Heart right ventricle (tissue), 16 donors: ENCODE measurements around the gene GSK3A. TPM values are rescaled to one million over a fixed set of nuclear protein-coding genes. Genes with fewer than 3 reads are reported as not detected.

ENCODE experiments used
- ATAC-seq, 8 donors: fragments of 200-7000 bp; cut with Tn5 transposase; one replicate each; pipeline ENCODE4 v1.9.1; 2020; ENCODE audit warnings: mild to moderate bottlenecking in 8 of 8, moderate library complexity in 8 of 8, moderate number of reproducible peaks in 1 of 8
- DNase-seq, 2 donors: peaks; one replicate each; pipeline ENCODE4 v3.0.0-alpha.2; 2020
- H3K27ac ChIP-seq, 10 donors: fragments of 200-600 bp; sonication (generic) in 2 of 10; one replicate each; pipeline versions ENCODE4 v1.5.0 to v1.8.0; 2020 to 2022; ENCODE audit warnings: mild to moderate bottlenecking in 3 of 10
- H3K27me3 ChIP-seq, 7 donors: fragments of 200-600 bp; one replicate each; pipeline ENCODE4 v1.8.0; 2021 to 2022; ENCODE audit warnings: mild to moderate bottlenecking in 2 of 7
- H3K36me3 ChIP-seq, 9 donors: fragments of 200-600 bp; sonication (generic) in 1 of 9; one replicate each; pipeline versions ENCODE4 v1.5.0 to v1.8.0; 2020 to 2022; ENCODE audit warnings: mild to moderate bottlenecking in 2 of 9
- H3K4me1 ChIP-seq, 9 donors: fragments of 200-600 bp; sonication (generic) in 1 of 9; one replicate each; pipeline versions ENCODE4 v1.5.0 to v1.8.0; 2020 to 2022; ENCODE audit warnings: mild to moderate bottlenecking in 4 of 9
- H3K4me3 ChIP-seq, 10 donors: fragments of 200-600 bp; sonication (generic) in 2 of 10; one replicate each; pipeline versions ENCODE4 v1.5.0 to v1.8.0; 2020 to 2022; ENCODE audit warnings: mild to moderate bottlenecking in 7 of 10, moderate library complexity in 2 of 10
- H3K9me3 ChIP-seq, 11 donors: fragments of 200-600 bp in 10 of 11; sonication (generic) in 2 of 11; one replicate each; pipeline versions ENCODE4 v1.5.0 to v1.8.0; 2013 to 2022; ENCODE audit warnings: mild to moderate bottlenecking in 2 of 11, control low read depth in 1 of 11, moderate library complexity in 1 of 11
- WGBS, 2 donors: extraction: QIAGEN DNeasy Blood & Tissue Kit; methylation state at CpG; one replicate each; pipeline ENCODE4 v1.1.7; 2013; ENCODE audit warnings: inconsistent platforms in 1 of 2; 5-methylcytosine and 5-hydroxymethylcytosine counted together
- intact Hi-C, 10 donors: fragments of 100-400 bp; cut with DNase I; formaldehyde crosslinking; loops; one replicate each; pipeline versions ENCODE4 v1.11.1 to v1.14.2; 2022
- polyA plus RNA-seq, 2 donors: library from polyadenylated mRNA; stranded (reverse); fragments of 200-250 nt; gene quantifications; one replicate each; pipeline ENCODE4 v1.2.3, GENCODE V29; 2013
- total RNA-seq, 10 donors: library from RNA; stranded (reverse); fragmentation: NEBNext Ultra II Directional in 3 of 10; extraction: Animal tissue kit (Norgen Biotek cat#: 25700) in 3 of 10; gene quantifications; one replicate each; pipeline versions ENCODE4 v1.2.1 to v1.2.4, GENCODE V29; 2021 to 2023
- TF ChIP-seq, protein P1 (sequence below), 9 donors: fragments of 200-600 bp; sonication (generic) in 2 of 9; IDR thresholded peaks; one replicate each; pipeline versions ENCODE4 v1.5.0 to v1.8.0; 2021 to 2022; ENCODE audit warnings: antibody characterized with exemption in 9 of 9, mild to moderate bottlenecking in 5 of 9, moderate library complexity in 1 of 9
- donor health status: Arrhythmogenic right ventricular cardiomyopathy.
- donor health status: ischemic (EF 13 %, LVEDD 7.1; RV severe dilation, severe dysfunction).
- donor health status: healthy with polysubstance abuse.
- donor health status: DM: no; HTN: yes; CAD: no.
- donor health status: DM: no; HTN: no; CAD: no.
- donor health status: ischemic (EF 25% LVEDD 6.9; RV normal size, moderate dysfunction).
- donor health status: ischemic (EF 25% LVEDD 5.7; RV mildly dilated, moderate dysfunction).
- donor health status: healthy.
- donor health status: DM: yes; HTN: yes; CAD: no.
- donor health status: Ischemic cardiomyopathy.
- donor health status: ischemic (EF 35%, LVEDD 5.7; RV mildly dilated, moderate dysfunction).
- donor health status: nonischemic (EF 11% LVEDD 7.7; RV severe dilation, severe dysfunction).
- donor health status: DM: yes; HTN: yes; CAD: no.
- donor health status: PGD.
- donor health status: ischemic (EF 29% LVEDD 5.4; RV normal size, mild dysfunction).
- donor health status: nonischemic (EF 23%, LVEDD 6.1; RV moderate dilation, normal function).

Gene GSK3A
- total and polyA plus RNA-seq, 12 donors = 31.2 to 51.0 (median 36.4) TPM

DNA sequence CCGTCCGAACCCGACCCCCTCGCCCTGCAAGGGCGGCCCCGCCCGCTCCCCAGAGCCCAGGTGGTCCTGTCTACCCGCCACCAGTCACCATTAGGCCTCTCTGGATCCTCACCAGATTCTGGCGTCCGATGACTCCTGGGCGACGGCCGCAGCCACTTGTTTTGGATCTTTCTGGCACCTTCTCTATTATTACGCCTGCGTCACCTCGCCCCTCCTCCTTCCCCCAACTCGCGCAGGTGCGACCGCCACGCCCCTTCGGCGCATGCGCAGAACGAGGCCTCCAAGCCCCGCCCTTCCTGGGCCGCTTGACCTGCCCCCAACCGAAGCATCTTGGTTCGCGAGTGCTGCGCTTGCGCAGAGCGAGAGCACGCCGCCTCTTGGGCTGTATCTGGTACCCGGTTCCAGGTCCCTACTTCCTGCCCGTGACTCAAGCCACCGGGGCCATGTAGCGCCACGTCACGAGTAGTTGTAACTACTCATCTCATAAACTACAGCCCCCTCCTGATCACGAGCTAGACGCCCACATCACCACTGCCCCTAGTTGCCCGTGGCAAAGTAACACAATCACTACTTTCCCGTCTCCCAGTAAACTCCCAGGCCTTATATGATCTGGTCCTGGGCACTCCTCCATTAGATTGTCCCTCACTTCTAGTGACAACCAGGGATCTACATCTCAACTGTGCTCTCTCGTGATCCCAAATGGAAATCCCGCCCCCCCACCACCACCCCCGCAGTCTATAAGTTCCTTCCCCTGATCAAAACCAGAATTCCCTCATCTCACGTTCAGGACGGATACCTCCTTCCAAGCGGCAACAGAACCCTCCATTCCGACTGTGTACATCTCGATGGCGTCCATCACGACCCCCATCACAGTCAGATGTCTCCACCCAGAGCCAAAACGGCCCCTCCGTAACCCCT is 24.6 kb downstream of the GSK3A start, which contains the start of gene DEDD2:
TSS of gene DEDD2 (minus strand) at position 158 of the 918 bp plus-strand sequence. CDS start 670 bp downstream, outside the sequence.
- WGBS, 2 donors = 17 to 18% methylated on average over 57 of the region's 57 CpGs
- peaks cover 4 to 80% (median 40%) of the 10 kb centered on the region in 9 donors for H3K4me1 ChIP-seq
- DNase-seq = peak; percentile 96 to 99

DNA sequence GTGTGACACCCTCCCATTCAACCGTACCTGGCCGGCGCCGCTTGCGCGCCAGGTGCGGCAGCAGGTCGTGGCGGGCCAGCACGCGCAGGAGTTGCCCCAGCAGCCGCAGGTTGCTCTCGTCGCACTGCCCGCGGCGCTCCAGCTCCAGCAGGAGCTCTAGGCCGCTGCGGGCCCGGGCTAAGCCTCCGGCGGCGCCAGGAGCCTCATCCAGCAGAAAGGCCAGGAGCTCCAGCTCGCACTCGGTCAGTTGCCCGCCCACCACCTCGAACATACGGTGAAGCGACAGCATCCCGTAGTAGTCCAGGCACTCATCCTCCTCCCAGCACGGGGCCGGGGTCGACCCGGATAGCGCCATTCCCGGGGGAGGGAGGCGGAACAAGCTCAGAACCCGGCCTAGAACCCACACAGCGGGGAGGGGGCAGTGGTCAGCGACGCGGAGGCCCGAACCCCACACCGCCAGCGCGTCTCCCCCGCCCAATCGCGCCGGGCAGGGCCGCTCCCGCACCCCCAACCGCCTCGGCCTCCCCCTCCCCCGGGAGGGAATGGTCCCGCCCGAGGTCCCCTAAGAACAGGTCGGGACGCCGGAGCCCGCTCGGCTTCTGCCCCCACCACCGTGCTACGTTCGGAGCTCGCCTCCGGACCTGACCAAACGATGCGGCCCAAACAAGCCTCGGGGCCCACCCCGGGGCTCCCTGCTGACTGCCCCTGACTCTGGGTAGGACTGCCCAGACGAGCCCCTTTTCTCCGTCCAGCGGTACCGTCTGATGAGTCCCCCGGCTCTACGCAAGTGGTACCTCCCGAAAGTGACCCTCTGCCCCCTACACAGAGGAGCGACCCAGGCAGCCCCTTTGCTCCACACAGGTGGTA is 25.5 kb downstream of the GSK3A start:
- Histone ChIP-seq H3K9me3 (no peaks in the 10 kb centered on the region), H3K4me1 (peaks cover 4 to 86% (median 40%) of the 10 kb centered on the region in 9 donors), H3K27ac (peak overlapping the region in 9 of 10 donors; percentile 78 to 98 (median 86)), H3K36me3 (peaks cover 0 to 39% (median 20%) of the 10 kb centered on the region in 9 donors), H3K27me3 (no peaks in the 10 kb centered on the region), H3K4me3 (peak overlapping the region; percentile 70 to 97 (median 78))
- intact Hi-C loops = no loop called here
- TF ChIP-seq, protein P1, sequence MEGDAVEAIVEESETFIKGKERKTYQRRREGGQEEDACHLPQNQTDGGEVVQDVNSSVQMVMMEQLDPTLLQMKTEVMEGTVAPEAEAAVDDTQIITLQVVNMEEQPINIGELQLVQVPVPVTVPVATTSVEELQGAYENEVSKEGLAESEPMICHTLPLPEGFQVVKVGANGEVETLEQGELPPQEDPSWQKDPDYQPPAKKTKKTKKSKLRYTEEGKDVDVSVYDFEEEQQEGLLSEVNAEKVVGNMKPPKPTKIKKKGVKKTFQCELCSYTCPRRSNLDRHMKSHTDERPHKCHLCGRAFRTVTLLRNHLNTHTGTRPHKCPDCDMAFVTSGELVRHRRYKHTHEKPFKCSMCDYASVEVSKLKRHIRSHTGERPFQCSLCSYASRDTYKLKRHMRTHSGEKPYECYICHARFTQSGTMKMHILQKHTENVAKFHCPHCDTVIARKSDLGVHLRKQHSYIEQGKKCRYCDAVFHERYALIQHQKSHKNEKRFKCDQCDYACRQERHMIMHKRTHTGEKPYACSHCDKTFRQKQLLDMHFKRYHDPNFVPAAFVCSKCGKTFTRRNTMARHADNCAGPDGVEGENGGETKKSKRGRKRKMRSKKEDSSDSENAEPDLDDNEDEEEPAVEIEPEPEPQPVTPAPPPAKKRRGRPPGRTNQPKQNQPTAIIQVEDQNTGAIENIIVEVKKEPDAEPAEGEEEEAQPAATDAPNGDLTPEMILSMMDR (IDR thresholded peaks at IDR 0.05) = no peak
- ATAC-seq (peak; percentile 7 to 35 (median 21)), DNase-seq (peak; percentile 20 to 48)
- 3% methylated on average over 79 of the region's 79 CpGs for WGBS, 2 donors

More for the DNA sequence above, 24.6 kb downstream of the GSK3A start, which contains the start of gene DEDD2:
- H3K9me3 ChIP-seq = no peaks in the 10 kb centered on the region
- no peaks in the 10 kb centered on the region for H3K27me3 ChIP-seq
- TF ChIP-seq, protein P1 (IDR thresholded peaks at IDR 0.05) = peak in 1 of 9 donors; percentile 10
- ATAC-seq = peak; percentile 82 to 90 (median 86)
- H3K27ac ChIP-seq = peak within 1 kb of the TSS in 9 of 10 donors; percentile 78 to 98 (median 86)
- intact Hi-C loops = no loop called here
- H3K36me3 ChIP-seq = peaks cover 0 to 30% (median 13%) of the 10 kb centered on the region in 9 donors
- H3K4me3 ChIP-seq = peak within 1 kb of the TSS; percentile 70 to 97 (median 78)

GRCh38 chr19:42214810-42215485 is 27.5 kb downstream of the GSK3A start:
- DNase-seq (no peak), ATAC-seq (no peak)
- WGBS, 2 donors = 79 to 80% methylated on average over 11 of the region's 11 CpGs
- Histone ChIP-seq H3K4me3 (no peak overlapping the region), H3K27me3 (no peaks in the 10 kb centered on the region), H3K36me3 (peaks cover 0 to 57% (median 21%) of the 10 kb centered on the region in 9 donors), H3K9me3 (no peaks in the 10 kb centered on the region), H3K4me1 (peaks cover 0 to 71% (median 24%) of the 10 kb centered on the region in 9 donors), H3K27ac (peak overlapping the region in 1 of 10 donors; percentile 98)
- intact Hi-C loops = no loop called here
- TF ChIP-seq, protein P1 (IDR thresholded peaks at IDR 0.05) = no peak
